Fibroblast of the conjunctiva (primary cell): ENCODE data around the gene KCNN1.
"Not testable (repeated sequence)": the region's sequence is repeated elsewhere in the genome, so short reads cannot be mapped to it uniquely, and the experiment has no call there.

Experiments used
- DNase-seq: peaks from one replicate; pipeline ENCODE4 v3.0.0-alpha.2; 2010; ENCODE audit warnings: low read depth

KCNN1 gene

DNA sequence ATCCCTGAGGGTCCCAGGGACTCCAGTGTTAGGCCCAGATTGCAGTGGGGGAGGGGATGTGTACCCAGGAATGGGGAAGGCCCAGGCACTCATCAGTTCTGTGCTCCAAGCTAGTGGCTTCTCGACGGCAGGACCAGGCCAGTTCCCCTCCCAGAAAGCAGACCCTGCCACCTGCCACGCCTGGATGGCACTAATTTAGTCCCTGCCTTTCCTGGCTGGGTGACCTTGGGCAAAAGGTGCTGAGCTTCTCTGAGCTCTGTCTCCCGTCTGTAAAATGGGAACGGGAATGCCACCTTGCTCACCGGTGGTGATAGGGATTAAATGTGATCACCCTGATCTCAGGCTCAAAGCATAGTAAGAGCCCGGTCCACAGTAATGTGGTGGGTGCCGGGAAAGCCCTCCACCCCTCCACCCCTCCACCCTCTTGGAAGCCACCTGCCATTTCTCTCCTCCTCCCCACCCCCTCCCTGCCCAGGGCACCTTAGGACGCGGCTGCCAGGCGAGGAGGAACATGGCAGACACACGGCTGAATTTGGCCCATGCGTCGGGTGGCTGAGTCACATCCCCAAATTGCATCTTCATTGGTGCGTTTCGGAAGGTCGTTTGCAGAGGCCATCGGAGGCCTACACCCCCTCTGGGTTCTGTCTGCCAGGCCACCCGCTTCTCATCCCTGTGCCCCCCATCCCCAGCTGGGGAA is 2.3 kb downstream of the KCNN1 start:
- no peak for DNase-seq

DNA sequence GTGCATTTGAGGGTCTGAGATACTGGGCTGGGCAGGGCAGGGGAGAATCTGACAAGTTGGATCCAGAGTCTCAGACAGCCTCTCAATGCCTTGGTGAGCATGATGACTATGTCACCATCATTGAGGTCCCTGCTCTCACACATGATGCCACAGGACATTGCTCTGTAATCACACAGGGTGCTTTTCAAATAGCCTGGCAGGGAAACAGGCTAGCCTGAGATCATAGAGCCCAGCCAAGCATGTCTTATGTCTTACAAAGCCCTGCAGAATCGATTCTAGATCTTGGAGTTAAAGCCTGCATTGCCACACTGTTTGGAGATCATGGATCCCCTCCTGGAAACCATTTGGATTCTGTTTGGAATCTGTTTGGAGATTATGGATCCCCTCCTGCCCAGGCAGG is 5.3 kb downstream of the KCNN1 start:
- no peak for DNase-seq

DNA sequence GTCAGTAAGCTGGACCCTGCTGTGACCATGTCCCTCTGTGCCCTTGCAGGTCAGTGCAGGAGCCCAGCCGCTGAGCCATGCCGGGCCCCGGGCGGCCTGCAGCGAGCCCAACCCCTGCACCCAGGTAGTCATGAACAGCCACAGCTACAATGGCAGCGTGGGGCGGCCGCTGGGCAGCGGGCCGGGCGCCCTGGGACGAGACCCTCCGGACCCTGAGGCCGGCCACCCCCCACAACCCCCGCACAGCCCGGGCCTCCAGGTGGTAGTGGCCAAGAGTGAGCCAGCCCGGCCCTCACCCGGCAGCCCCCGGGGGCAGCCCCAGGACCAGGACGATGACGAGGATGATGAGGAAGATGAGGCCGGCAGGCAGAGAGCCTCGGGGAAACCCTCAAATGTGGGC is 6.9 kb downstream of the KCNN1 start:
- no peak for DNase-seq

DNA sequence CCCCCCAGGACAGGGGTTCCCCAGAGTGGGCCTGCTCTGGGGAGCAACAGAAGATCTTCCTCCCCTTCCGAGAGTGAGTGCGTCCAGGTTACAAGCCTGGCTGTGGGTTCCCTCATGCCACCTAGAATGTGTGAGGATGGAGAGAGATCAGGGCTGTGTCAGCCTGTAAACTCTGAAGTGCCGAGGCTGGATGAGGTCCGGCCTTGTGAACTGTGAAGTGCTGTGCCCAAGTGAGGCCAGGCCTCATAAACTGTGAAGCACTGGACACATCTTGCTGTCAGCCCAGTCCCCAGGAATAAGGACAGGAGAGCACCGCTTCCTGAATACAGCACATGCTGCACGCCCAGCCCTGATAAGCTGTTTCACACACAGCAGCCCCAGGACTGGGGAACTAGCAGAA is 7.6 kb downstream of the KCNN1 start:
- no peak for DNase-seq

DNA sequence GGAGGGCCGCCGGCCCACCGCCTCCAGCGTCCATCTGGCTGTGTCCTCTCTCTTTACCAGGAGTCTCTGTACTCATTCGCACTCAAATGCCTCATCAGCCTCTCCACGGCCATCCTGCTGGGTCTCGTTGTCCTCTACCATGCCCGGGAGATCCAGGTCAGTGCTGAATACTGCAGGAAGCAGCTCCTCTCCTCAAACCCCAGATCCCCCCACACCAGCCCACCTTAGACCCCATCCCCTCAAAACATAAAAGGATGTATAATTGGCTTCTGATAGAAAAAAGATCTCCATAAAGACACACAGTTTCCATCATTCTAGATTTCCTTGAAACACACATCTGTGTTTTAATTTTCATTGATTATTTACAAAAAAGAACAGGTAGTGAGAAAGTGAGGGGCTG is 8.1 kb downstream of the KCNN1 start:
- no peak for DNase-seq

DNA sequence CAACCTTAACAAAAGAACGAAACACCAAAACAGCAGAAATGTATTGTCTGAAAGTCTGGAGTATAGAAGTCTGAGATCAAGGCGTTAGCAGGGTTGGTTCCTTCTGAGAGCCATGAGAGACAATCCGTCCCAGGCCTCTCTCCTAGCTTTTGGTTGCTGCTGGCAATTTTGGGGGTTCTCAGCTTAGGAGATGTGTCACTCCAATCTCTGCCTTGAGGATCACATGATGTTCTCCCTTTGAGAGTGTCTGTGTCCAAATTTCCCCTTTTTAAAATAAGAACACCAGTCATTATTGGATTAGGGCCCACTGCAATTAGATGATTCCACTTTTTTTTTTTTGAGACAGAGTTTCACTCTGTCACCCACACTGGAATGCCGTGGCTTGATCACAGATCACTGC is 10.1 kb downstream of the KCNN1 start:
- no peak for DNase-seq

DNA sequence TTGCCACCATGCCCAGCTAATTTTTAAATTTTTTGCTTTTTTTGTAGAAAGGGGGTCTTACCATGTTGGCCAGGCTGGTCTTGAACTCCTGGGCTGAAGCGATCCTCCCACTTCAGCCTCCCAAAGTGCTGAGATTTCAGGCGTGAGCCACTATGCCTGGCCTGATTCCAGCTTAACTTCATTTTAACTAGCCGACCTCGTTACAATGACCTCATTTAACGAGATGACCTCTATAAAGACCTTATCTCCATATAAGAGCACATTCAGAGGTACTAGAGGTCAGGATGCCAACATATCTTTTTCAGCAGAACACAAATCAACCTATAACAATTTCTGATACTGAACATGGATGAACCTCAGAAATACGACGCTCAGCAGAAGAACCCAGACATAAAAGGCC is 10.6 kb downstream of the KCNN1 start:
- no peak for DNase-seq

DNA sequence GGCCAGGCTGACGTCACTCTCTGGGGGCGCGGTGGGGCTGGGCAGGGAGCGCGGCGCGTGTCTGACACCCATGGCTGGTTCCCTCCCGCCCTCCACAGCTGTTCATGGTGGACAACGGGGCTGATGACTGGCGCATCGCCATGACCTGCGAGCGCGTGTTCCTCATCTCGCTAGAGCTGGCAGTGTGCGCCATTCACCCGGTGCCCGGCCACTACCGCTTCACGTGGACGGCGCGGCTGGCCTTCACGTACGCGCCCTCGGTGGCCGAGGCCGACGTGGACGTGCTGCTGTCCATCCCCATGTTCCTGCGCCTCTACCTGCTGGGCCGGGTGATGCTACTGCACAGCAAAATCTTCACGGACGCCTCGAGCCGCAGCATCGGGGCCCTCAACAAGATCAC is 14.7 kb downstream of the KCNN1 start:
- no peak for DNase-seq

DNA sequence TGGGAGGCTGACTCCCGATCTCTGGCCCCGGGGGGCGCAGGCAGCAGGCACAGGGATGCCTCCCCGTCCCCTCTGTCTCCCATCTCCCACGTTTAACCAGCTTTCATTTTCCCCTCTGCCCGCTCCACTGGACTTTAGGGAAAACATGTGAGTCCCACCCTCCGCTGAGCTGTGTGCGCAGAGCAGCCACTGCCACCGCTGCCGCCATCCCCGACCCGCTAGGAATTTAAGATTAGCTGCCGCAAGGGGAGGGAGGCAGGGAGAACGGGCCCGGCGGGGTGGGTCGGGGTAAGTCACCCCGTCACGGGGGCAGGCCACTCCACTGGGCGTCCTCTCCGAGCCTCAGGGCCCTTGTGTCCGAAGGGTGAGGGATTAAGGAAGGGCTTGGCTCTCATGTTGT is 15.5 kb downstream of the KCNN1 start:
- no peak for DNase-seq

DNA sequence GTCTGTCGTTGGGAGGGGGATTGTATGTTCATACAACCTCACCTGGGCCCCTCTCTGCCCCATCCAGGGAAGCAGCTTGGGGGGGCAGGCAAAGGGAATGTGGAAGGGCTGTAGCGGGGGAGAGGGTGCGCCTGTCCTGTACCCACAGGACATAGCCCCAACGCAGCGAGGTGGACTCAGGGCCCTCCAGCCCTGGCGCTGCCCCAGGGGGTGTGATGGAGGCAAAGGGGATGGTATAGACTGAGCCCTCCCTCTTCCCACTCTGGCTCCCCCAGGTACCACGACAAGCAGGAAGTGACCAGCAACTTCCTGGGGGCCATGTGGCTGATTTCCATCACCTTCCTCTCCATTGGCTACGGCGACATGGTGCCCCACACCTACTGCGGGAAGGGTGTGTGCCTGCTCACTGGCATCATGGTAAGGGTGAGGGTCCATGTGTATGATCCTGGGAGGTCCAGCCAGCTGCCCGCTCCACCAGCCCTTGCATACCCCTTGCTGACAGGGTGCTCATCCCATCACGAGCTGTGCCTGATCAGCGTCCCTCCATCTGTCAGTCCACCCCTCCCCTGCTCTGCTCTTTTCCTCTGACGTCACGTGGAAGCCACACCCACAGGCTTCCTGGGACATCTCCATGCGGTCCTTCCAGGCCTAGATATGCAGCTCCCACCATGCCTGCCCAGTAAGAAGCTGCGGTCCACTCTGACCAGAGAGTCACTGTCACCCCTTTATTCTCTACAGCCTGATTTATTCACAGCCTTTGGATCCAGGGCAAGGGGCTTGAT is 18.3 kb downstream of the KCNN1 start:
- DNase-seq: no peak

DNA sequence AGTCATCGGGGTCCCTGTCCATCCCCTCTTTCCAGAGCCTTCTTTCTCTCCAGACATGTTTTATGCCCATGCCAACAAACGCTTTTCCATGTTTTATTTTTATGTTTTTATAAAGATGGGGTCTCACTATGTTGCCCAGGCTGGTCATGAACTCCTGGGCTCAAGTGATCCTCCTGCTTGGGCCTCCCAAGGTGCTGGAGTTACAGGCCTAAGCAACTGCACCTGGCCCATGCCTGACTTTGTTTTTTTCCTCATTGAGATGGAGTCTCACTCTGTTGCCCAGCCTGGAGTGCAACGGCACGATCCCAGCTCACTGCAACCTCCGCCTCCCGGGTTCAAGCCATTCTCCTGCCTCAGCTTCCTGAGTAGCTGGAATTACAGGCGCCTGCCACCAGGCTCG is 19.7 kb downstream of the KCNN1 start:
- DNase-seq: not testable (repeated sequence)

DNA sequence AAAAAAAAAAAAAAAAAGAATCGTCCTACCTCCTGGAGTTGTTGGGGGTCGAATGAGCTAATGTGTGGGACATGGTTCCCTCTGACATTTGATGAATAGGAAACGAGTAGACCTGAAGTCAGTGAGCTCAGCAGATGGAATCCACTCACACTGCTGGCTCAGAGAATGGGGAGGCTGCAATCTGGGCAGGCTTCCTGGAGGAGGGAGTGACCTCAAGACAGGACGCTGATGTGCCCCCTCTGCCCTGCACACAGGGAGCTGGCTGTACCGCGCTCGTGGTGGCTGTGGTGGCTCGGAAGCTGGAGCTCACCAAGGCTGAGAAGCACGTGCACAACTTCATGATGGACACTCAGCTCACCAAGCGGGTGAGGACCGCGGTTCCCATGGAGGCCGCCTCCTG is 21.3 kb downstream of the KCNN1 start:
- no peak for DNase-seq

DNA sequence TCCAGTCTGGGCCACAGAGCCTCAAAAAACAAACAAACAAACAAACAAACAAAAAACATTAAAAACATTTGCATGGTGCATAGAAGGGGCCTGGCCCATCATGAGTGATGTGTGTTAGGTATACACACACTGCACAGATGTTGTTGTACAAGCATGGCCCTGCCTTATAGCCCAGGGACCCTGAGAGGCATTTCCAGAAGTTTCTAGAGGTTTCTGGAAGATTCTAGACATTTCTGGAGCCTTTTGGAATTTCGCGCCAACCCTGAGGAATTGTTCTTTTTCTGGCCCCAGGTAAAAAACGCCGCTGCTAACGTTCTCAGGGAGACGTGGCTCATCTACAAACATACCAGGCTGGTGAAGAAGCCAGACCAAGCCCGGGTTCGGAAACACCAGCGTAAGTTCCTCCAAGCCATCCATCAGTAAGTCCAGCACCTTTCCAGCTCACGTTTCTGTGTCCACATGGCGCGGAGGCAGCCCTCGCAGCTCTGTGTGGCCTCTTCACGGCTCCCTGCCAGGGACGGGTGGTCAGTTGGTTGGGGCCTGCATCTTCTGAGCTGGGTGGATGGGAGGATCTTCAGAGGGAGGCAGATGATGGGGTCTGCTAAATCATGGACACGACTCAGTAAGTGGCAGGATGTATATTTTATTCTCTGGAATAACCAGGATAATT is 22.7 kb downstream of the KCNN1 start:
- DNase-seq: no peak

DNA sequence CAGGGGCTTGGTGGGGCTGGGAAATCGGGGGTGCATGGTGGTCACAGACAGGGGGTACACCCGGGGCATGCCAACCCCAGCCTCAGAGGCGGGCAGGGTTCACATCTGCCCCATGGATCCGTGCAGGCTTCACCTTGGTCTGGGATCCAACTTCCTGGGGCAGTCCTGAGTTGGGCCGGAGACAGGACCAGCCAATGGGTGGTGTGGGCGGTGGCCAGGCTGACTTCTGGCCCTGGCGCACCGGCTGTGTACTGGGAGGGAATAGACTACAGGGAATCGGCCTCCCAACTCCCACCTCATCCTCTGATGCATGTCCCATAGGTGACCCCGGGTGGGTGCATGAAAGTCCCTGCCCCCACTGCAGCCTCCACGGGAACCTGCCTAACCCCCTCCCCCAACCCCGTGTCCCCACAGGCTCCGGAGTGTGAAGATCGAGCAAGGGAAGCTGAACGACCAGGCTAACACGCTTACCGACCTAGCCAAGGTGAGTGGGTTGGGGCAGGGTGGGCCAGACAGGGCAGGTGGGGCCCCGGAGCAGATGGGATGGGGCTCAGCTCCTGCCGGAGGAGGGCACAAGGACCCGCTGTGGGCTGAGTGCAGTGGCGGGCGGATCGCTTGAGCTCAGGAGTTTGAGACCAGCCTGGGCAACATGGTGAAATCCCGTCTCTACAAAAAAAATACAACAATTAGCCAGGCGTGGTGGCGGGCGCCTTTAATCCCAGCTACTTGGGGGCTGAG is 26.3 kb downstream of the KCNN1 start:
- no peak for DNase-seq

DNA sequence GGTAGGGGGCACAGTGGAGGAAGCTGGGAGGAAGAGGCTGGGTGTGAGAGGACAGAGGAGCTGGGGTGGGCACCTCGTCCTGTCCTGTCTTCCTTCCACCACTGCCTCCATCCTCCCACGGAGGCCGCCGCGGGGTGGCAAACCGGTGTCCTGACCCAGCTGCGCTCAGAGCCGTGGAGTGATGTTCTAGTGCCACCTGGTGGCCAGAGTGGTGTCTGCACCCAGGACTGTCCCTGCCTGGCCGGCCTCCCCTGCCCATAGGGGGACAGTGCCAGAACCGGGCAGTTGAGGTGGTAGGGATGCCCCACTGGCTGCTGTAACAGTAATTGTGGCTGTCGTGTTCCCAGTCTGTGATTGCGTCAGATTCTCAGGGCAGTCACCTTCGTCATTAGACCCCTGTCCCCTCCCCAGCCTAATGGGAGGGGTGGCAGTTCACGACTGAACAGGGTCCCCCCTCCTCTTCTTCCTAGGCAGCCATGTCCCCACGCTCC is 30.0 kb downstream of the KCNN1 start:
- peak; percentile 48 for DNase-seq

DNA sequence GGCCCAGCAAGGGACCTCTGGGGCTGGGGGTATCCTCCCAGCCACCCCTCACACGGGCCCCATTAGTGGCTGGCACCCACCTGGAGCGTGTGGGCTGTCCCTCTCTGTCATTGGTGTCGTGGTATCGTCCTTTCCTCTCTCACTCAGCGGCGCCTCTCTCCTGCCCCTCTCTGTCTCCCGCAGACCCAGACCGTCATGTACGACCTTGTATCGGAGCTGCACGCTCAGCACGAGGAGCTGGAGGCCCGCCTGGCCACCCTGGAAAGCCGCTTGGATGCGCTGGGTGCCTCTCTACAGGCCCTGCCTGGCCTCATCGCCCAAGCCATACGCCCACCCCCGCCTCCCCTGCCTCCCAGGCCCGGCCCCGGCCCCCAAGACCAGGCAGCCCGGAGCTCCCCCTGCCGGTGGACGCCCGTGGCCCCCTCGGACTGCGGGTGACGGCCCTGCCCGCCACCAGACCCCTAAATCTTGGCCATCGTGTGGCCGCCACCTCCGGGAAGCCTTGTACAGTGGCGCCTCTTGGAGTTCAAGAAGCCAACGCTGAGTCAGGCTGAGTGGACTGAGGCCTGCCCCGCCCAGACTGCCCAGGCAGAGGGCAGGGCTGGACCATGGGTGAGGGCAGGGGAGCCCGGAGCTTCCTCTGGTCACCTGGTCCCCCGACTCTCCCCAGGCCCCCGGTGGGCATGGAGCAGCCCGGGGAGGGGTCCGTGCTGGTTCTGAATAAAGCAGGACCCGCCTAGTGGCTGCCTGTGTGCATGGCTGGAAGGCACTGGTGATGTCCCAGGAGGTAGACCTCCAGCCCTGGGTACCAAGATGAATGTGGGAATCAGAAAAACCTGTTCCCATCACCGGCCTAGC is 31.3 kb downstream of the KCNN1 start:
- DNase-seq: no peak

DNA sequence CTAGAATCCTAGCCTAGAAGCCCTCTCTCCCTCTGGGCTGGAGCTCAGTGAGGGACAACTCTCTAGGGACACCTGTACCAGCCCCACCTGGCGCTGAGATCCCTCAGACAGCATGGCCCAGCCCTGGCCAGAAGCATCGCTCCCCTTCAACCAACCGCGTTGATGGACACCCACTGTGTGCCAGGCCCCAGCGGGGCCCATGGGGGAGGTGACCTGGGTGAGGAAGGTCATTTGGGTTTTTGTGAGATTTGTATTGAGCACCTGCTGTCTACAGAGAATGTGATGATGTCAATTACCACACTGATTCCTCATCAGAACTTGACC is 31.9 kb downstream of the KCNN1 start:
- DNase-seq: no peak

DNA sequence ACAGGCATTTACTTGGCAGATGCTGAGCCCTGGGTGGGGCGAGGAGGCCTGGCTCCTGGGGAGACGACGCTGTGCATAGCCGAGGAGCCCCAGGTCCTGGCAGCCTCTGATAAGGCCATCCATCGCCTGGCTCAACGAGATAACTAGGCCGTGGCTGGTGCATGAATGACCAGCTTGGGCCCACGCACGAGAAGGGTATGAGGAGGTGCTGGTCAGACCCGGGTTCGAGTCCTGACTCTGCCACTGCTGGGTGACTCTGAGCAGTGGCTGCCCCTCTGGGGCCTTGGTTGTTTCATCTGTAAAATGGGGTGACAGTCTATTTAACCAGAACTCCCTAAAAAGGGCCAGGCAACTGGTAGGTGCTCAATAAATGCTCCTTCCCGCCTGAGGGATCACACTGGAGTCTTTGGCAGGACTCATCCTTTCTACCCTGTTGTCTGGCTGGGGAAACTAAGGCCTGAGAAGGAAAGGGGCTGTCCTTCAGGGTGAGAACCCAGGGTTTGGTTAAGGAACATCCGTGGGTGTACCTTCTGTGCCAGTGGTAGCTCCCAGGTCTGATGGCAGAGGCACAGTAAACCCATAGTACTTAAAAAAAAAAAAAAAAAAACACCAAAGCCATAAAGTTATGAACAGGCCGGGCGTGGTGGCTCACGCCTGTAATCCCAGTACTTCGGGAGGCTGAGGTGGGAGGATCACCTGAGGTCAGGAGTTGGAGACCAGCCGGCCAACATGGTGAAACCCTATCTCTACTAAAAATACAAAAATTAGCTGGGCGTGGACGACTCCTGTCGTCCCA is 33.0 kb downstream of the KCNN1 start:
- no peak for DNase-seq

DNA sequence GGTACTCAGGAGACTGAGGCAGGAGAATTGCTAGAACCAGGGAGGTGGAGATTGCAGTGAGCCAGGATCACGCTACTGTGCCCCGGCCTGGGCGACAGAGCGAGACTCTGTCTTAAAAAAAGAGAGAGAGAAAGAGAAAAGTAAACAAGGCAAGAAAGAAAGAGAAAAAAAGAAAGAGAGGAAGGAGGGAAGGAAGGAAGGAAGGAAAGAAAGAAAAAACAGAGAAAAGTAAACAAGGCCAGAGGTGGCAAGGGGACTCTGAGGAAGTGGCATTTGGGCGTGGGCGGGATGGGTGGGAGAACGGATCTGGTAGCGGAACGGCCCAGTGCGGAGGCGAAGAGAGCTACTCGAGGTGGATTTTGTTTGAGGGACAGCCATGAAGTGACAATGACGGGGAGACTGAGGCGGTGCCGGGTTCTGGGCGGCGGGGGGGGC is 33.6 kb downstream of the KCNN1 start:
- DNase-seq: no peak

DNA sequence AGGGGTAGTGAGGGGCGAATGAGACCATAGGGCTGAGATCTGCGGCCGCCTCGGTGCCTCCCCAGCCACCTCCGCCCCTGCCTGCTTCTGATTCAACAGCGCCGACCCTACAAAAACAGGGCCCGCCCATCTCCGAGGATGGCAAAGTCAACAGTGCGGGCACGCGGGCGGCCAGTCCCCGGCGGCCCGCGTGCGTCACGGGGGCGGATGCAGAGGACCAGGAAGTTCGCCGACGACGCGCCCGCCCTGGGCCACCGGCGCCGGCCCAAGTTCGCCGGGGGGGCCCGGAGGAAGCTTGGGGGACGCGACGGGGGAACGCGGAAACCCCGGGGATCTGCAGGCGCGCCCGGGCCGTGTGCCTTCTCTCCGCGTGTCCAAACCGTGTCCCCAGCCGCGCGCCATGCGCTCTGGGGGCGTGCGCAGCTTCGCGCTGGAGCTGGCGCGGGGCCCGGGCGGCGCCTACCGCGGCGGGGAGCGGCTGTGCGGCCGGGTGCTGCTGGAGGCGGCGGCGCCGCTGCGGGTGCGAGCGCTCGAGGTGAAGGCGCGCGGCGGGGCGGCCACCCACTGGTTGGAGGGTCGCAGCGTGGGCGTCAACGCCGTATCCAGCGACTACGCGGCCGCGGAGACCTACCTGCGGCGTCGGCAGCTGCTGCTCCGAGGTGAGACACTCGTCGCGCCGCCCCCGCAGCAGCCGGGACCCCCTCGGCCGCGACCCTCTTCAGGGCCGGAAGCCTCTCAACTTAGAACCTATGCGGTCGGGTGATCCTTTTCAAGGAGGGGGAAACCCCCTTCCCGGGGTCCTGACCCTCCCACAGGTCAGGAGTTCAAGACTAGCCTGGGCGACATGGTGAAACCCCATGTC is 34.2 kb downstream of the KCNN1 start:
- peak; percentile 44 for DNase-seq
